Hepatocyte (in vitro differentiated cells): Measurements from ENCODE around the gene GPC2.
"Not testable (repeated sequence)": the region's sequence is repeated elsewhere in the genome, so short reads cannot be mapped to it uniquely, and the experiment has no call there.

ENCODE experiments used
- CTCF ChIP-seq: fragments of 200-600 bp; sonication (generic); IDR thresholded peaks from 2 replicates; pipeline ENCODE4 v1.5.1; 2016; ENCODE audit warnings: antibody characterized with exemption, mild to moderate bottlenecking; ENCODE audit not compliant: poor library complexity
- EZH2phosphoT487 ChIP-seq: fragments of 200-600 bp; sonication (generic); IDR thresholded peaks from one replicate; pipeline ENCODE4 v1.6.1; 2018; ENCODE audit warnings: antibody characterized with exemption, mild to moderate bottlenecking, low read depth, moderate library complexity; ENCODE audit not compliant: unreplicated experiment, severe bottlenecking

GRCh38 chr7:100183090-100183489 is 5.9 kb upstream of the GPC2 start:
- not testable (repeated sequence) for TF ChIP-seq CTCF, EZH2phosphoT487
